Measurements from ENCODE around the gene LY6G5B.

DNA sequence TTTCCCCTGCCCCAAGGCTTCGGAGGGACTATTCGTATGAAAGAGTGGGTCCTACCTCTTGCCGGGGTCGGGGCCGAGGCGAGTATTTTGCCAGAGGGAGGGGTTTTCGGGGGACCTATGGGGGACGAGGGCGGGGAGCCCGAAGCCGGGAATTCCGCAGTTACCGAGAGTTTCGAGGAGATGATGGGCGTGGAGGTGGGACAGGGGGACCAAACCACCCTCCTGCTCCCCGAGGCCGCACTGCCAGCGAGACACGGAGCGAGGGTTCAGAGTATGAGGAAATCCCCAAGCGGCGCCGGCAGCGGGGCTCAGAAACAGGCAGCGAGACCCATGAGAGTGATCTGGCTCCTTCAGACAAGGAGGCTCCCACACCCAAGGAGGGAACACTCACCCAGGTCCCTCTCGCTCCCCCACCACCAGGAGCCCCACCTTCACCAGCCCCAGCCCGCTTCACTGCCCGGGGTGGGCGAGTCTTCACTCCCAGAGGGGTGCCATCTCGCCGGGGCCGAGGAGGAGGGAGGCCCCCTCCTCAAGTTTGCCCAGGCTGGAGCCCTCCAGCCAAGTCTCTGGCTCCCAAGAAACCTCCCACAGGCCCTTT lies 38.0 kb upstream of the LY6G5B start:
- TF ChIP-seq, protein P1, sequence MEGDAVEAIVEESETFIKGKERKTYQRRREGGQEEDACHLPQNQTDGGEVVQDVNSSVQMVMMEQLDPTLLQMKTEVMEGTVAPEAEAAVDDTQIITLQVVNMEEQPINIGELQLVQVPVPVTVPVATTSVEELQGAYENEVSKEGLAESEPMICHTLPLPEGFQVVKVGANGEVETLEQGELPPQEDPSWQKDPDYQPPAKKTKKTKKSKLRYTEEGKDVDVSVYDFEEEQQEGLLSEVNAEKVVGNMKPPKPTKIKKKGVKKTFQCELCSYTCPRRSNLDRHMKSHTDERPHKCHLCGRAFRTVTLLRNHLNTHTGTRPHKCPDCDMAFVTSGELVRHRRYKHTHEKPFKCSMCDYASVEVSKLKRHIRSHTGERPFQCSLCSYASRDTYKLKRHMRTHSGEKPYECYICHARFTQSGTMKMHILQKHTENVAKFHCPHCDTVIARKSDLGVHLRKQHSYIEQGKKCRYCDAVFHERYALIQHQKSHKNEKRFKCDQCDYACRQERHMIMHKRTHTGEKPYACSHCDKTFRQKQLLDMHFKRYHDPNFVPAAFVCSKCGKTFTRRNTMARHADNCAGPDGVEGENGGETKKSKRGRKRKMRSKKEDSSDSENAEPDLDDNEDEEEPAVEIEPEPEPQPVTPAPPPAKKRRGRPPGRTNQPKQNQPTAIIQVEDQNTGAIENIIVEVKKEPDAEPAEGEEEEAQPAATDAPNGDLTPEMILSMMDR (IDR thresholded peaks at IDR 0.05 in 4 of 5, conservative IDR thresholded peaks at IDR 0.05 in 1 of 5): no peak
- no peak for TF ChIP-seq POLR2A (IDR thresholded peaks at IDR 0.05)

Data from gastrocnemius medialis (tissue), 4 donors.